PC-3 (cell line): ENCODE results near the gene GCH1.

Experiments
- CTCF ChIP-seq: fragments of 300-600 bp; sonication (generic); conservative IDR thresholded peaks from 2 replicates; pipeline ENCODE4 v1.5.1; 2017; ENCODE audit warnings: antibody characterized with exemption, low read depth, mild to moderate bottlenecking, low read length
- EZH2 ChIP-seq: fragments of 300-600 bp; sonication (generic); IDR thresholded peaks from one replicate; pipeline ENCODE4 v1.6.1; 2017; ENCODE audit warnings: antibody characterized with exemption, mild to moderate bottlenecking, low read length; ENCODE audit not compliant: unreplicated experiment
- EZH2phosphoT487 ChIP-seq: fragments of 300-600 bp; sonication (generic); IDR thresholded peaks from 2 replicates; pipeline ENCODE4 v1.6.1; 2018; ENCODE audit warnings: mild to moderate bottlenecking, antibody characterized with exemption, low read length, borderline replicate concordance

GRCh38 chr14:54797556-54797955 is 105.1 kb downstream of the GCH1 start:
- no peak for TF ChIP-seq CTCF
- TF ChIP-seq EZH2: no peak
- TF ChIP-seq EZH2phosphoT487: no peak
